GM12878 (cell line): ENCODE results near the gene CNPPD1. TPM values are rescaled to one million over a fixed set of nuclear protein-coding genes. Genes with fewer than 3 reads are reported as not detected.

Source experiments
- ATF7 ChIP-seq: fragments of 450-650 bp; IDR thresholded peaks from 2 replicates; pipeline ENCODE4 v1.6.1; 2016; ENCODE audit warnings: low read depth, mild to moderate bottlenecking
- BHLHE40 ChIP-seq, 2 experiments: fragments of 450-650 bp in 1 of 2; IDR thresholded peaks; 2 replicates each; pipeline ENCODE4 v1.6.1; 2011 to 2017; ENCODE audit warnings: low read depth in 2 of 2, borderline replicate concordance in 1 of 2, improper control_type of control experiment in 1 of 2, low read length in 1 of 2, mild to moderate bottlenecking in 1 of 2
- BMI1 ChIP-seq: fragments of 450-650 bp; IDR thresholded peaks from 2 replicates; pipeline ENCODE4 v1.6.1; 2016; ENCODE audit warnings: mild to moderate bottlenecking, moderate library complexity, borderline replicate concordance
- CHD2 ChIP-seq: IDR thresholded peaks from 2 replicates; pipeline ENCODE4 v1.6.1; 2011; ENCODE audit warnings: low read depth, low read length, improper control_type of control experiment, borderline replicate concordance
- DPF2 ChIP-seq: fragments of 450-650 bp; IDR thresholded peaks from 2 replicates; pipeline ENCODE4 v1.6.1; 2017; ENCODE audit warnings: mild to moderate bottlenecking
- EP300 ChIP-seq, 2 experiments: fragments of 150-350 bp in 1 of 2; IDR thresholded peaks; 2 replicates each; pipeline ENCODE4 v1.6.1; 2011 to 2012; ENCODE audit warnings: low read depth in 2 of 2, low read length in 2 of 2, borderline replicate concordance in 1 of 2, improper control_type of control experiment in 1 of 2, inconsistent platforms in 1 of 2; ENCODE audit not compliant: control insufficient read depth in 1 of 2
- GATAD2B ChIP-seq: fragments of 450-650 bp; conservative IDR thresholded peaks from 2 replicates; pipeline ENCODE4 v1.6.1; 2017; ENCODE audit warnings: low read depth, mild to moderate bottlenecking, moderate library complexity
- IKZF2 ChIP-seq, 2 experiments: fragments of 450-650 bp; IDR thresholded peaks; 2 replicates each; pipeline ENCODE4 v1.6.1; 2017; ENCODE audit warnings: mild to moderate bottlenecking in 2 of 2, moderate library complexity in 2 of 2
- LARP7 ChIP-seq: fragments of 450-650 bp; IDR thresholded peaks from 2 replicates; pipeline ENCODE4 v1.6.1; 2017; ENCODE audit warnings: mild to moderate bottlenecking
- MLLT1 ChIP-seq: fragments of 450-650 bp; IDR thresholded peaks from 2 replicates; pipeline ENCODE4 v1.6.1; 2016; ENCODE audit warnings: mild to moderate bottlenecking
- NRF1 ChIP-seq: conservative IDR thresholded peaks from 2 replicates; pipeline ENCODE4 v1.6.1; 2011; ENCODE audit warnings: mild to moderate bottlenecking, low read depth, low read length, improper control_type of control experiment
- PML ChIP-seq: IDR thresholded peaks from 2 replicates; pipeline ENCODE4 v1.6.1; 2012; ENCODE audit warnings: low read length, inconsistent platforms
- POLR2AphosphoS5 ChIP-seq: IDR thresholded peaks from 2 replicates; pipeline ENCODE4 v1.6.1; 2011; ENCODE audit warnings: mild to moderate bottlenecking, low read length, inconsistent platforms
- RUNX3 ChIP-seq: IDR thresholded peaks from 2 replicates; pipeline ENCODE4 v1.6.1; 2012; ENCODE audit warnings: low read length, inconsistent platforms
- SMAD1 ChIP-seq: fragments of 450-650 bp; IDR thresholded peaks from 2 replicates; pipeline ENCODE4 v1.6.1; 2018; ENCODE audit warnings: mild to moderate bottlenecking, low read depth; ENCODE audit not compliant: partially characterized antibody
- SMAD5 ChIP-seq: IDR thresholded peaks from 2 replicates; pipeline ENCODE4 v1.6.1; 2016; ENCODE audit warnings: antibody characterized with exemption, low read depth
- SRF ChIP-seq, 2 experiments: IDR thresholded peaks; 2 replicates each; pipeline ENCODE4 v1.6.1; 2011; ENCODE audit warnings: low read depth in 2 of 2, low read length in 2 of 2, mild to moderate bottlenecking in 1 of 2, moderate library complexity in 1 of 2
- TARDBP ChIP-seq: IDR thresholded peaks from 2 replicates; pipeline ENCODE4 v1.6.1; 2016; ENCODE audit warnings: borderline replicate concordance
- ZNF217 ChIP-seq: fragments of 450-650 bp; IDR thresholded peaks from 2 replicates; pipeline ENCODE4 v1.6.1; 2017; ENCODE audit warnings: antibody characterized with exemption, mild to moderate bottlenecking
- polyA plus RNA-seq, 11 experiments: library from polyadenylated mRNA; depleted of rRNA in 4 of 11; unstranded in 6 of 11; stranded (reverse) in 5 of 11; fragments of >200 nt; fragmentation: Nextera tagmentation in 4 of 11; fragmentation: Illumina TruSeq in 1 of 11; extraction: Ambion mirVana in 4 of 11; extraction: Trizol in 1 of 11; gene quantifications; 1 replicate in 1 of 11; 2 replicates in 10 of 11; pipeline versions ENCODE4 v1.2.1 to v1.2.3, GENCODE V29; 2011 to 2016; ENCODE audit warnings: inconsistent platforms in 2 of 11, missing spikeins in 2 of 11, low read depth in 1 of 11
- total RNA-seq, 4 experiments: library from RNA; depleted of rRNA in 3 of 4; stranded (reverse); fragments of >200 nt in 3 of 4; fragmentation: Illumina TruSeq in 1 of 4; extraction: Trizol in 1 of 4; gene quantifications; 2 replicates each; pipeline versions ENCODE4 v1.2.1 to v1.2.3, GENCODE V29; 2013 to 2021
- TF ChIP-seq, protein P1 (sequence below): IDR thresholded peaks from 2 replicates; pipeline ENCODE4 v1.6.1; 2012; ENCODE audit warnings: low read length, inconsistent platforms
- TF ChIP-seq, protein P2 (sequence below): fragments of 450-650 bp; formaldehyde crosslinking; IDR thresholded peaks from 2 replicates; pipeline ENCODE4 v1.5.0; 2022; ENCODE audit warnings: mild to moderate bottlenecking, missing genetic modification characterization

CNPPD1 gene
- total and polyA plus RNA-seq, 10 of the 15 experiments (the other 5 are each of a cell fraction or from before 2014, with no cell fraction given) = 12.2 to 86.6 (median 43.4) TPM

- TF ChIP-seq, protein P1, sequence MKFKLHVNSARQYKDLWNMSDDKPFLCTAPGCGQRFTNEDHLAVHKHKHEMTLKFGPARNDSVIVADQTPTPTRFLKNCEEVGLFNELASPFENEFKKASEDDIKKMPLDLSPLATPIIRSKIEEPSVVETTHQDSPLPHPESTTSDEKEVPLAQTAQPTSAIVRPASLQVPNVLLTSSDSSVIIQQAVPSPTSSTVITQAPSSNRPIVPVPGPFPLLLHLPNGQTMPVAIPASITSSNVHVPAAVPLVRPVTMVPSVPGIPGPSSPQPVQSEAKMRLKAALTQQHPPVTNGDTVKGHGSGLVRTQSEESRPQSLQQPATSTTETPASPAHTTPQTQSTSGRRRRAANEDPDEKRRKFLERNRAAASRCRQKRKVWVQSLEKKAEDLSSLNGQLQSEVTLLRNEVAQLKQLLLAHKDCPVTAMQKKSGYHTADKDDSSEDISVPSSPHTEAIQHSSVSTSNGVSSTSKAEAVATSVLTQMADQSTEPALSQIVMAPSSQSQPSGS = no peak; the same call in 1 of the 2 replicates
- TF ChIP-seq RUNX3 (peak; percentile 9), IKZF2 (IDR thresholded peaks at IDR 0.05) (peak; percentile 68 to 73), GATAD2B (peak; percentile 72), SMAD1 (peak; percentile 73), SMAD5 (peak; percentile 72; the same call in 1 of the 2 replicates), LARP7 (peak; percentile 61; the same call in 1 of the 2 replicates), CHD2 (0 out of 2 replicates have a peak, but pooled peaks have one; percentile 27), MLLT1 (peak; percentile 50), PML (no peak), BHLHE40 (IDR thresholded peaks at IDR 0.05; ENCODE audit: borderline replicate concordance in 1 of 2, low read depth in 2 of 2, low read length in 1 of 2) (peak; percentile 93 to 100), NRF1 (peak; percentile 79), ZNF217 (peak; percentile 58; the same call in 1 of the 2 replicates), SRF (IDR thresholded peaks at IDR 0.05; ENCODE audit: low read depth in 2 of 2, low read length in 2 of 2) (no peak), ATF7 (0 out of 2 replicates have a peak, but pooled peaks have one; percentile 21), BMI1 (no peak), TARDBP (peak; percentile 64; the same call in 1 of the 2 replicates), POLR2AphosphoS5 (peak; percentile 88), DPF2 (peak; percentile 72), EP300 (IDR thresholded peaks at IDR 0.05; ENCODE audit: borderline replicate concordance in 1 of 2, control insufficient read depth in 1 of 2, low read depth in 2 of 2, low read length in 2 of 2) (peak in 1 of 2 experiments; percentile 50; a peak in 2 of 4 replicates)
- TF ChIP-seq, protein P2, sequence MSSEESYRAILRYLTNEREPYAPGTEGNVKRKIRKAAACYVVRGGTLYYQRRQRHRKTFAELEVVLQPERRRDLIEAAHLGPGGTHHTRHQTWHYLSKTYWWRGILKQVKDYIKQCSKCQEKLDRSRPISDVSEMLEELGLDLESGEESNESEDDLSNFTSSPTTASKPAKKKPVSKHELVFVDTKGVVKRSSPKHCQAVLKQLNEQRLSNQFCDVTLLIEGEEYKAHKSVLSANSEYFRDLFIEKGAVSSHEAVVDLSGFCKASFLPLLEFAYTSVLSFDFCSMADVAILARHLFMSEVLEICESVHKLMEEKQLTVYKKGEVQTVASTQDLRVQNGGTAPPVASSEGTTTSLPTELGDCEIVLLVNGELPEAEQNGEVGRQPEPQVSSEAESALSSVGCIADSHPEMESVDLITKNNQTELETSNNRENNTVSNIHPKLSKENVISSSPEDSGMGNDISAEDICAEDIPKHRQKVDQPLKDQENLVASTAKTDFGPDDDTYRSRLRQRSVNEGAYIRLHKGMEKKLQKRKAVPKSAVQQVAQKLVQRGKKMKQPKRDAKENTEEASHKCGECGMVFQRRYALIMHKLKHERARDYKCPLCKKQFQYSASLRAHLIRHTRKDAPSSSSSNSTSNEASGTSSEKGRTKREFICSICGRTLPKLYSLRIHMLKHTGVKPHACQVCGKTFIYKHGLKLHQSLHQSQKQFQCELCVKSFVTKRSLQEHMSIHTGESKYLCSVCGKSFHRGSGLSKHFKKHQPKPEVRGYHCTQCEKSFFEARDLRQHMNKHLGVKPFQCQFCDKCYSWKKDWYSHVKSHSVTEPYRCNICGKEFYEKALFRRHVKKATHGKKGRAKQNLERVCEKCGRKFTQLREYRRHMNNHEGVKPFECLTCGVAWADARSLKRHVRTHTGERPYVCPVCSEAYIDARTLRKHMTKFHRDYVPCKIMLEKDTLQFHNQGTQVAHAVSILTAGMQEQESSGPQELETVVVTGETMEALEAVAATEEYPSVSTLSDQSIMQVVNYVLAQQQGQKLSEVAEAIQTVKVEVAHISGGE (CRISPR knock-in tag) = peak; percentile 79
Observed at GRCh38 chr2:219177552-219178376, 1.0 kb upstream of the CNPPD1 start, which contains the start of gene RETREG2 (continued).
